ENCODE measurements around the gene GGA1.

DNA sequence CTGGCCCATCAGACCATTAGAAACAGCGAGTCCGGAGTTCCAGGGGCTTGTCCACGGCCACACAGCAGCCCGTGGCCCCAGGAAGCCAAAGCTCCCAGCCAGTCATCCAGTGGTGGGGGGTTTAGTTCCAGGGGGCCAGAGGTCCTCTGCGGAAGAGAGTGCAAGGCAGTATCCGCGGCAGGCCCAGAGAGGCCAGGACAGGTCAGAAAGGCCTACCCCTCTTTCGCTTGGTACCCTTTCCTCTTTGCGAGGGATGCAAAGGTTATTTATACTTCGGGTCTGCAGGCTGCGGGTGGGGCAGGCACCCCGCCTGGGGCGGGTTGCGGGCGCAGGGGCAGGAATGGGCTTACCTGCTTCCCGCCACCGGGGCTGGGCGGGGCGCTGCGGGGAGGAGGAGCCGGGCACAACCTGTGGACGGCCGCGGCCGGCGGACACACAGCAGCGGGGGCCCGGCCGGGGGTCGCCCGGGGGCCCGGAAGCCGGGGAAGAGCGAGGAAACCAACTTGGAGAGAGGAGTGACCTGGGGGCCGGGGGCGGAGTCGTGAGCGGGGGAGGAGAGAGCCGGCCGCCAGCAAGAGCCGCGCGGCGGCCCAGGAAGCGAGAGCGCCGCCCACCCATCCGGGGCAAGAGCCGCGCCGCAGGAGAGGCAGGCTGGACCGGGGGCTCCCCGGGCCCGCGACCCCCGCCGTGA, 30.6 kb downstream of the GGA1 start, which contains the start of gene SH3BP1:
- TF ChIP-seq, protein P1, sequence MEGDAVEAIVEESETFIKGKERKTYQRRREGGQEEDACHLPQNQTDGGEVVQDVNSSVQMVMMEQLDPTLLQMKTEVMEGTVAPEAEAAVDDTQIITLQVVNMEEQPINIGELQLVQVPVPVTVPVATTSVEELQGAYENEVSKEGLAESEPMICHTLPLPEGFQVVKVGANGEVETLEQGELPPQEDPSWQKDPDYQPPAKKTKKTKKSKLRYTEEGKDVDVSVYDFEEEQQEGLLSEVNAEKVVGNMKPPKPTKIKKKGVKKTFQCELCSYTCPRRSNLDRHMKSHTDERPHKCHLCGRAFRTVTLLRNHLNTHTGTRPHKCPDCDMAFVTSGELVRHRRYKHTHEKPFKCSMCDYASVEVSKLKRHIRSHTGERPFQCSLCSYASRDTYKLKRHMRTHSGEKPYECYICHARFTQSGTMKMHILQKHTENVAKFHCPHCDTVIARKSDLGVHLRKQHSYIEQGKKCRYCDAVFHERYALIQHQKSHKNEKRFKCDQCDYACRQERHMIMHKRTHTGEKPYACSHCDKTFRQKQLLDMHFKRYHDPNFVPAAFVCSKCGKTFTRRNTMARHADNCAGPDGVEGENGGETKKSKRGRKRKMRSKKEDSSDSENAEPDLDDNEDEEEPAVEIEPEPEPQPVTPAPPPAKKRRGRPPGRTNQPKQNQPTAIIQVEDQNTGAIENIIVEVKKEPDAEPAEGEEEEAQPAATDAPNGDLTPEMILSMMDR (conservative IDR thresholded peaks at IDR 0.05; ENCODE audit: low read depth, low read length) = no peak
- TF ChIP-seq POLR2A (IDR thresholded peaks at IDR 0.05; ENCODE audit: low read depth, low read length) = no peak
- TF ChIP-seq CHD1 (IDR thresholded peaks at IDR 0.05; ENCODE audit: low read depth, low read length) = no peak
- TF ChIP-seq RCOR1 (IDR thresholded peaks at IDR 0.05; ENCODE audit: insufficient replicate concordance, low read length) = no peak
- TF ChIP-seq BHLHE40 (IDR thresholded peaks at IDR 0.05; ENCODE audit: low read depth, low read length) = no peak
- no peak for TF ChIP-seq SMC3 (IDR thresholded peaks at IDR 0.05; ENCODE audit: low read depth, low read length)
- TF ChIP-seq RFX5 (IDR thresholded peaks at IDR 0.05; ENCODE audit: low read depth, low read length) = no peak
- TF ChIP-seq MXI1 (IDR thresholded peaks at IDR 0.05; ENCODE audit: borderline replicate concordance, low read depth, low read length) = no peak

All from IMR-90 (cell line).